Measurements from ENCODE around the gene ZSCAN16. TPM values are rescaled to one million over a fixed set of nuclear protein-coding genes. Genes with fewer than 3 reads are reported as not detected.

The ZSCAN16 gene
- total and polyA plus RNA-seq, 9 of the 15 experiments (the other 6 are each of a cell fraction or from before 2014, with no cell fraction given), result 0.08 TPM; not detected in 8

GRCh38 chr6:28089054-28089453 is 35.4 kb upstream of the ZSCAN16 start:
- H3K4me3 ChIP-seq, result no peak overlapping the region
- POLR2A ChIA-PET, result interaction anchor here (0.7 to 1.2 kb wide), 3 partner anchors 9 to 364 kb away, joined by 3 to 5 read pairs (median 4); partner anchors contain the start of gene ZNF165
- H3K9me1 ChIP-seq (ENCODE audit: control insufficient read depth, insufficient read depth, low read length), result no peaks in the 10 kb centered on the region
- no peaks in the 10 kb centered on the region for H3K79me2 ChIP-seq (ENCODE audit: control insufficient read depth, insufficient read depth, low read length)
- no peak overlapping the region for H3K4me2 ChIP-seq (ENCODE audit: insufficient read depth, low read length)
- DNase-seq (ENCODE audit: extremely low read depth in 1 of 4, low spot score in 3 of 4) (no peak), ATAC-seq (no peak), FAIRE-seq (no peak)
- peaks cover 0 to 5% of the 10 kb centered on the region in 2 experiments; a peak in 1 of 5 replicates for H3K4me1 ChIP-seq (replicated peaks in 1 of 2; ENCODE audit: control insufficient read depth in 2 of 2, insufficient read depth in 2 of 2, low read length in 2 of 2)
- intact Hi-C loops (cut with micrococcal nuclease) (no loop called here), in situ Hi-C loops (cut with MboI) (no loop called here)
- no peaks in the 10 kb centered on the region for H3K27me3 ChIP-seq (ENCODE audit: control insufficient read depth in 2 of 2, insufficient read depth in 2 of 2, low read length in 2 of 2)
- H3K9me3 ChIP-seq (replicated peaks; ENCODE audit: control insufficient read depth, insufficient read depth, low read depth, low read length), result peaks cover 11% of the 10 kb centered on the region
- BruUV-seq (replicated peaks), result no TSS peak
- H4K20me1 ChIP-seq (replicated peaks; ENCODE audit: control insufficient read depth, insufficient read depth, low read length), result no peaks in the 10 kb centered on the region
- H2AFZ ChIP-seq (ENCODE audit: low read depth, low read length), result no peak overlapping the region
- H3K36me3 ChIP-seq (ENCODE audit: control insufficient read depth, insufficient read depth, low read length), result peaks cover 14% of the 10 kb centered on the region
- H3K27ac ChIP-seq (ENCODE audit: extremely low read depth, low read depth, low read length), result no peak overlapping the region
- CTCF ChIA-PET (ENCODE audit: low intra/inter-chr PET ratio), result no interaction called here
- H3K9ac ChIP-seq (ENCODE audit: insufficient read depth in 1 of 2, low read depth in 2 of 2, low read length in 2 of 2), result no peak overlapping the region
- 43% methylated on average over 5 of the region's 5 CpGs for WGBS (ENCODE audit: insufficient coverage, low coverage, missing lambda C conversion rate)
- TF ChIP-seq PHF8 (IDR thresholded peaks at IDR 0.05; ENCODE audit: borderline replicate concordance, low read length) (no peak), ZC3H8 (IDR thresholded peaks at IDR 0.05) (no peak), ZNF165 (CRISPR knock-in tag; IDR thresholded peaks at IDR 0.05; ENCODE audit: borderline replicate concordance) (no peak), ZNF75A (CRISPR knock-in tag; IDR thresholded peaks at IDR 0.05) (peak; percentile 99), ZNF280B (CRISPR knock-in tag; IDR thresholded peaks at IDR 0.05) (peak; percentile 88), XRCC4 (IDR thresholded peaks at IDR 0.05; ENCODE audit: extremely low read depth, insufficient read depth, insufficient read length) (no peak), FOXM1 (IDR thresholded peaks at IDR 0.05; ENCODE audit: low read depth) (no peak), FOXM1 (CRISPR knock-in tag; IDR thresholded peaks at IDR 0.05; ENCODE audit: low read depth) (no peak), TRIM28 (IDR thresholded peaks at IDR 0.05) (peak; percentile 98), SOX6 (IDR thresholded peaks at IDR 0.05) (0 out of 2 replicates have a peak, but pooled peaks have one; percentile 35), ZEB2 (IDR thresholded peaks at IDR 0.05) (peak; percentile 68; the same call in 1 of the 2 replicates), TEAD4 (IDR thresholded peaks at IDR 0.05; ENCODE audit: low read length) (peak; percentile 31; the same call in 1 of the 2 replicates), TEAD4 (CRISPR knock-in tag; IDR thresholded peaks at IDR 0.05; ENCODE audit: borderline replicate concordance) (no peak)
- TF ChIP-seq, protein P1, sequence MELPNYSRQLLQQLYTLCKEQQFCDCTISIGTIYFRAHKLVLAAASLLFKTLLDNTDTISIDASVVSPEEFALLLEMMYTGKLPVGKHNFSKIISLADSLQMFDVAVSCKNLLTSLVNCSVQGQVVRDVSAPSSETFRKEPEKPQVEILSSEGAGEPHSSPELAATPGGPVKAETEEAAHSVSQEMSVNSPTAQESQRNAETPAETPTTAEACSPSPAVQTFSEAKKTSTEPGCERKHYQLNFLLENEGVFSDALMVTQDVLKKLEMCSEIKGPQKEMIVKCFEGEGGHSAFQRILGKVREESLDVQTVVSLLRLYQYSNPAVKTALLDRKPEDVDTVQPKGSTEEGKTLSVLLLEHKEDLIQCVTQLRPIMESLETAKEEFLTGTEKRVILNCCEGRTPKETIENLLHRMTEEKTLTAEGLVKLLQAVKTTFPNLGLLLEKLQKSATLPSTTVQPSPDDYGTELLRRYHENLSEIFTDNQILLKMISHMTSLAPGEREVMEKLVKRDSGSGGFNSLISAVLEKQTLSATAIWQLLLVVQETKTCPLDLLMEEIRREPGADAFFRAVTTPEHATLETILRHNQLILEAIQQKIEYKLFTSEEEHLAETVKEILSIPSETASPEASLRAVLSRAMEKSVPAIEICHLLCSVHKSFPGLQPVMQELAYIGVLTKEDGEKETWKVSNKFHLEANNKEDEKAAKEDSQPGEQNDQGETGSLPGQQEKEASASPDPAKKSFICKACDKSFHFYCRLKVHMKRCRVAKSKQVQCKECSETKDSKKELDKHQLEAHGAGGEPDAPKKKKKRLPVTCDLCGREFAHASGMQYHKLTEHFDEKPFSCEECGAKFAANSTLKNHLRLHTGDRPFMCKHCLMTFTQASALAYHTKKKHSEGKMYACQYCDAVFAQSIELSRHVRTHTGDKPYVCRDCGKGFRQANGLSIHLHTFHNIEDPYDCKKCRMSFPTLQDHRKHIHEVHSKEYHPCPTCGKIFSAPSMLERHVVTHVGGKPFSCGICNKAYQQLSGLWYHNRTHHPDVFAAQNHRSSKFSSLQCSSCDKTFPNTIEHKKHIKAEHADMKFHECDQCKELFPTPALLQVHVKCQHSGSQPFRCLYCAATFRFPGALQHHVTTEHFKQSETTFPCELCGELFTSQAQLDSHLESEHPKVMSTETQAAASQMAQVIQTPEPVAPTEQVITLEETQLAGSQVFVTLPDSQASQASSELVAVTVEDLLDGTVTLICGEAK (IDR thresholded peaks at IDR 0.05), result peak; percentile 46; the same call in 1 of the 2 replicates
- TF ChIP-seq, protein P1 (CRISPR knock-in tag; IDR thresholded peaks at IDR 0.05), result no peak
